ENCODE results near the gene KATNAL1.
"Not testable (repeated sequence)": the region's sequence is repeated elsewhere in the genome, so short reads cannot be mapped to it uniquely, and the experiment has no call there.

KATNAL1 gene

GRCh38 chr13:30179597-30180276 lies 127.6 kb downstream of the KATNAL1 start:
- H3K4me3 ChIP-seq (ENCODE audit: low read length) = no peak overlapping the region
- no peak for DNase-seq (ENCODE audit: low read depth, low spot score)

GRCh38 chr13:30178976-30179375 lies 128.4 kb downstream of the KATNAL1 start:
- H3K4me3 ChIP-seq (ENCODE audit: low read length) = no peak overlapping the region
- no peak for DNase-seq (ENCODE audit: low read depth, low spot score)

- no peak for DNase-seq (ENCODE audit: low read depth, low spot score)
- no peak overlapping the region for H3K4me3 ChIP-seq (ENCODE audit: low read length)
Measured at GRCh38 chr13:30175166-30175565, 132.2 kb downstream of the KATNAL1 start.

- not testable (repeated sequence) for H3K4me3 ChIP-seq (ENCODE audit: low read length); DNase-seq (ENCODE audit: low read depth, low spot score)
Measured at GRCh38 chr13:30174250-30174649, 133.1 kb downstream of the KATNAL1 start.

GRCh38 chr13:30173303-30173610 lies 134.1 kb downstream of the KATNAL1 start:
- H3K4me3 ChIP-seq (ENCODE audit: low read length) = no peak overlapping the region
- DNase-seq (ENCODE audit: low read depth, low spot score) = no peak

- H3K4me3 ChIP-seq (ENCODE audit: low read length) = no peak overlapping the region
- DNase-seq (ENCODE audit: low read depth, low spot score) = no peak
Measured at GRCh38 chr13:30172593-30173302, 134.6 kb downstream of the KATNAL1 start.

- DNase-seq (ENCODE audit: low read depth, low spot score) = no peak
- H3K4me3 ChIP-seq (ENCODE audit: low read length) = no peak overlapping the region
Measured at GRCh38 chr13:30170569-30170968, 136.8 kb downstream of the KATNAL1 start.

GRCh38 chr13:30169442-30169841 lies 137.9 kb downstream of the KATNAL1 start:
- DNase-seq (ENCODE audit: low read depth, low spot score) = no peak
- no peak overlapping the region for H3K4me3 ChIP-seq (ENCODE audit: low read length)

GRCh38 chr13:30165796-30166195 lies 141.6 kb downstream of the KATNAL1 start:
- no peak overlapping the region for H3K4me3 ChIP-seq (ENCODE audit: low read length)
- no peak for DNase-seq (ENCODE audit: low read depth, low spot score)

- DNase-seq (ENCODE audit: low read depth, low spot score) = no peak
- H3K4me3 ChIP-seq (ENCODE audit: low read length) = no peak overlapping the region
Measured at GRCh38 chr13:30165071-30165470, 142.3 kb downstream of the KATNAL1 start.

GRCh38 chr13:30164146-30164545 lies 143.2 kb downstream of the KATNAL1 start:
- H3K4me3 ChIP-seq (ENCODE audit: low read length) = no peak overlapping the region

GRCh38 chr13:30163441-30163840 lies 143.9 kb downstream of the KATNAL1 start:
- no peak for DNase-seq (ENCODE audit: low read depth, low spot score)
- H3K4me3 ChIP-seq (ENCODE audit: low read length) = no peak overlapping the region

More at GRCh38 chr13:30164146-30164545, 143.2 kb downstream of the KATNAL1 start:
- DNase-seq (ENCODE audit: low read depth, low spot score) = no peak

GRCh38 chr13:30159446-30159839 lies 147.9 kb downstream of the KATNAL1 start:
- H3K4me3 ChIP-seq (ENCODE audit: low read length) = no peak overlapping the region
- DNase-seq (ENCODE audit: low read depth, low spot score) = no peak

- no peak for DNase-seq (ENCODE audit: low read depth, low spot score)
- H3K4me3 ChIP-seq (ENCODE audit: low read length) = no peak overlapping the region
Measured at GRCh38 chr13:30158774-30159445, 148.4 kb downstream of the KATNAL1 start.

GRCh38 chr13:30157616-30157993 lies 149.7 kb downstream of the KATNAL1 start:
- no peak for DNase-seq (ENCODE audit: low read depth, low spot score)

GRCh38 chr13:30156826-30157615 lies 150.3 kb downstream of the KATNAL1 start:
- no peak for DNase-seq (ENCODE audit: low read depth, low spot score)
- no peak overlapping the region for H3K4me3 ChIP-seq (ENCODE audit: low read length)

More at GRCh38 chr13:30157616-30157993, 149.7 kb downstream of the KATNAL1 start:
- H3K4me3 ChIP-seq (ENCODE audit: low read length) = no peak overlapping the region

- H3K4me3 ChIP-seq (ENCODE audit: low read length) = no peak overlapping the region
- DNase-seq (ENCODE audit: low read depth, low spot score) = no peak
Measured at GRCh38 chr13:30156270-30156669, 151.1 kb downstream of the KATNAL1 start.

GRCh38 chr13:30154931-30155330 lies 152.4 kb downstream of the KATNAL1 start:
- no peak for DNase-seq (ENCODE audit: low read depth, low spot score)
- no peak overlapping the region for H3K4me3 ChIP-seq (ENCODE audit: low read length)

- H3K4me3 ChIP-seq (ENCODE audit: low read length) = no peak overlapping the region
- no peak for DNase-seq (ENCODE audit: low read depth, low spot score)
Measured at GRCh38 chr13:30154531-30154930, 152.8 kb downstream of the KATNAL1 start.
